RWPE2 (cell line): ENCODE results near the gene SKAP1.

Source experiments
- ATAC-seq: fragments of 200-7000 bp; cut with Tn5 transposase; 3 replicates; pipeline ENCODE4 v1.9.1; 2021; ENCODE audit warnings: low read depth
- DNase-seq: peaks from one replicate; pipeline ENCODE4 v3.0.0-alpha.2; 2020; ENCODE audit warnings: low spot score
- H3K27ac ChIP-seq: fragments of 450-650 bp; 2 replicates; pipeline ENCODE4 v1.5.1; 2017; ENCODE audit warnings: mild to moderate bottlenecking; ENCODE audit not compliant: poor library complexity, severe bottlenecking
- H3K27me3 ChIP-seq: fragments of 250-450 bp; sonication (Bioruptor Pico); 2 replicates; pipeline ENCODE4 v1.5.1; 2021; ENCODE audit warnings: mild to moderate bottlenecking, moderate library complexity; ENCODE audit not compliant: insufficient read depth, poor library complexity, severe bottlenecking
- H3K36me3 ChIP-seq: fragments of 250-450 bp; sonication (Bioruptor Pico); 2 replicates; pipeline ENCODE4 v1.5.1; 2020; ENCODE audit warnings: low read depth, mild to moderate bottlenecking, moderate library complexity
- H3K4me1 ChIP-seq: fragments of 250-450 bp; sonication (Bioruptor Pico); 2 replicates; pipeline ENCODE4 v1.5.1; 2021; ENCODE audit warnings: mild to moderate bottlenecking, moderate library complexity; ENCODE audit not compliant: insufficient read depth, poor library complexity, severe bottlenecking
- H3K4me3 ChIP-seq: fragments of 250-450 bp; sonication (Bioruptor Pico); 2 replicates; pipeline ENCODE4 v1.5.1; 2021; ENCODE audit warnings: mild to moderate bottlenecking, moderate library complexity; ENCODE audit not compliant: severe bottlenecking
- H3K9me3 ChIP-seq: fragments of 250-450 bp; sonication (Bioruptor Pico); 2 replicates; pipeline ENCODE4 v1.5.1; 2021; ENCODE audit warnings: mild to moderate bottlenecking, moderate library complexity; ENCODE audit not compliant: severe bottlenecking
- CTCF ChIP-seq: fragments of 450-650 bp; IDR thresholded peaks from one replicate; pipeline ENCODE4 v1.5.1; 2017; ENCODE audit warnings: mild to moderate bottlenecking, moderate library complexity; ENCODE audit not compliant: poor library complexity, severe bottlenecking

Gene SKAP1

GRCh38 chr17:48148854-48149786, 280.9 kb downstream of the SKAP1 start:
- Histone ChIP-seq H3K4me1 (no peaks in the 10 kb centered on the region), H3K27me3 (peaks cover 67% of the 10 kb centered on the region), H3K9me3 (no peaks in the 10 kb centered on the region), H3K4me3 (no peak overlapping the region), H3K36me3 (no peaks in the 10 kb centered on the region), H3K27ac (no peak overlapping the region)
- ATAC-seq (no peak), DNase-seq (no peak)
- no peak for TF ChIP-seq CTCF

DNA sequence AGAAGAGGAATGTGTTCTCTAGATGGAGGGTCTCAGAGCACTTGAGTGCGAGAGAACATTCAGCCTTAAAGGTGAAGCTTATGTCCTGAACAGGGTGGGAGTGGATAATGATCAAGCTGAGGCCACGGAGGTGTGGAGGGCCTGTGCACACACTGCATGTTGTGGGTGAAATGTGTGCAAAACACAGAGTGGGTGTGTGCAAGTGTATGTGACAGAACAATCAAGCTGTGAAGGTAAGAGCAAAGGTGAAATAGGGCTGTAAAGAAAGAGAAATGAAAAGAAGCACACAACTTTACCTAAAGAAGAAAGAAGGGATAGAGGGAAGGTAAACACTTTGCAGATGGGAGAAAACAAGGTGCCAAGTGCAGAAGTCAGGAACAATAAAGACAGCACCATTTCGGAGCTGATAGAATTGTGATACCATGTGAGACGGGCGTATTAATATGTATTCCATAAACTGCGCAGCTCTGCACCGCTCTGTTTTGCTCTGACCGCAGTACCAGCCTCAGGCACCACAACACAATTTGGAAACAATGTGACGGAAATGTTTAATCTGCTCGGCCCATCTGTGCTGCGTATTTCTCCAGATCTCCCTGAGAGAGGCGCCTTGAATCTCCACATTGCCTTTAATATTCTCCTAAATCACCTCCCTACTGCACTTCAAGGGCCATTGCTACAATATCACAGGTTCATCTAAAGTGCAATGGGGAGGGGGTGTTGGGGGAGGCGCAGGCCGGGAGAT, 281.8 kb downstream of the SKAP1 start:
- TF ChIP-seq CTCF = no peak
- no peaks in the 10 kb centered on the region for H3K4me1 ChIP-seq
- no peaks in the 10 kb centered on the region for H3K9me3 ChIP-seq
- ATAC-seq = no peak
- H3K27ac ChIP-seq = no peak overlapping the region
- DNase-seq = no peak
- H3K36me3 ChIP-seq = no peaks in the 10 kb centered on the region
- H3K4me3 ChIP-seq = no peak overlapping the region
- H3K27me3 ChIP-seq = peaks cover 67% of the 10 kb centered on the region

DNA sequence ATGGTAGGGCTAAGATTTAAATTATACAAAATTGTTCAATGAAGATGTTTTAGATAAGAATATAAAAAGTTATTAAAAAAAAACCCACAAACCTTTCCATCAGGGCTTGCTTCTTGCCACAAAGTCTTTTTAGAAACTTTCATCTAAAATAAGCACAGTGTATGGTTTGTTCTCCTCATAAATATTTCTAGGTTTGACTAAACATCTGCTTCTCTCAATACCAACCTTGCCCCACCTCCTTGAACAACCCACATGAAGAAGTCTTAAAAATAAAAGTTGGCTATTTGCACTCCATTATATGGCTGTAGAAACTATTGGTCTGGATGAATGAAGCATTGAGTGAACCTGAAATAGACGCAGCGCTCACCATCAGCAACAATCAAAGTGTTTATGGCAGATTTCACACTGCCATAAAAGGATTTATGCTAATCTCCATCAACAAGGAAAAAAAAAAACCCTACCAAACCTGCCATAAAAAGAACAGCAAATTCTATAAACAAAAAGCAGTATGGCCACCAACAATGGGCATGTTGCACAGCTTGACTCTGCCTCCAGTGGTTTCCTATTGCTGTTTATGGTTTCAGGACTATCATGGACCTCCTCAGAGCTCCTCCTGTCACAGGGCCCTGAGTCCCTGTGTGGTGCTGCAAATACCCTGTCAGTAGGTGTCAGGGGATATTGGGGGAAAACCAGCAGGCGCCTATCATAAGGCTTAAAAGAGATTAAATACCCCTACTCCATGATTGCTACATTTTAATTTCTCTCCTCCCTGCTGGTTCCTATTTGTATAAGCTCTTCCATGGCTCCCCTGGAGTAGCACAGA, 284.8 kb downstream of the SKAP1 start:
- Histone ChIP-seq H3K27me3 (peaks cover 40% of the 10 kb centered on the region), H3K4me3 (no peak overlapping the region), H3K27ac (no peak overlapping the region), H3K4me1 (no peaks in the 10 kb centered on the region), H3K36me3 (no peaks in the 10 kb centered on the region), H3K9me3 (no peaks in the 10 kb centered on the region)
- no peak for TF ChIP-seq CTCF
- no peak for DNase-seq
- no peak for ATAC-seq

- DNase-seq (no peak), ATAC-seq (no peak)
- TF ChIP-seq CTCF = no peak
- peaks cover 30% of the 10 kb centered on the region for H3K27me3 ChIP-seq
- H3K36me3 ChIP-seq = no peaks in the 10 kb centered on the region
- no peak overlapping the region for H3K4me3 ChIP-seq
- H3K9me3 ChIP-seq = no peaks in the 10 kb centered on the region
- H3K4me1 ChIP-seq = no peaks in the 10 kb centered on the region
- no peak overlapping the region for H3K27ac ChIP-seq
Measured at GRCh38 chr17:48144231-48144630, 285.8 kb downstream of the SKAP1 start.
